GM19025 (cell line): ENCODE measurements around the gene RCAN2.

Source experiments
- ATAC-seq: cut with Tn5 transposase; IDR thresholded peaks from one replicate; pipeline ENCODE4 v1.9.1; 2021; ENCODE audit warnings: mild to moderate bottlenecking, low read depth, moderate library complexity; ENCODE audit not compliant: unreplicated experiment

Gene RCAN2

DNA sequence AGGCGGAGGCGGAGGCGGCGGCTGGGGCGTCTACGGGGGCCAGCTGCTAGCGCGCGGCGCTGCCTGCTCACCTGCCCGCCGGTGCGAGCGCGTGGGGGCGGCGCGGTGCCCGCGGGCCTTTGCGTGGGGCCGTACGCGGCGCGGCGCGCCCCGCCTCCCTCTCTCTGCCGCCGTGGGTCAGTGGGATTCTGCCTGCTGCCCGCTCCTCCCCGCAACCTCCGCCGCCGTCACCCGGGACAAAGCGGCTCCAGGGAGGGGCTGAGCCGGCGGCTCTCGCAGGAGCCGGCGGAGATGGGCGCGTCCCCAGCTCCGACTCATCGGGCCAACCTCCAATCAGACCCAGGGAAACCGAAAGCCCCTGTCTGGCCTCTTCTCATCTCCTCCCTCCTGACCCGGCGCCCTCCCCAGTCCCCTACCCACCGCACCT lies at the start of gene RCAN2:
Gene RCAN2 (minus strand): TSS at position 249 of the 427 bp plus-strand sequence.
- no peak for ATAC-seq

DNA sequence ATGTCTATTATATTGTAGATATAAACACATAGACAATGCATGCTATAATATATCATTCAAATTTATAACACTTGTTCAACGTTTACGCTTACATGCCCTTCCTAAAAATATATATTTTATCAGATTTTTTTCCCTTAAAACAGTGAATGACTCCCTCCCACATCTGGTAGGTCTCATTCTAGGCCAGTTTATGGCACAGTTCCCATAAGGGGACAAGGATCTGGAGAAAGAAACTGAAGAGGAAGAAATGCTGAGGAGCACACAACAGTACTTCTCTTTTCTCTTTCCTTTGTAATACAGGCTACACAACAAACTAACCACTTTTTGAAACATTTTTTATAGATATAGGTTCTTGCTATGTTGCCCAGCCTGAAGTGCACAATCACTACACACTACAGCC lies 48.6 kb upstream of the RCAN2 start:
- ATAC-seq: no peak

DNA sequence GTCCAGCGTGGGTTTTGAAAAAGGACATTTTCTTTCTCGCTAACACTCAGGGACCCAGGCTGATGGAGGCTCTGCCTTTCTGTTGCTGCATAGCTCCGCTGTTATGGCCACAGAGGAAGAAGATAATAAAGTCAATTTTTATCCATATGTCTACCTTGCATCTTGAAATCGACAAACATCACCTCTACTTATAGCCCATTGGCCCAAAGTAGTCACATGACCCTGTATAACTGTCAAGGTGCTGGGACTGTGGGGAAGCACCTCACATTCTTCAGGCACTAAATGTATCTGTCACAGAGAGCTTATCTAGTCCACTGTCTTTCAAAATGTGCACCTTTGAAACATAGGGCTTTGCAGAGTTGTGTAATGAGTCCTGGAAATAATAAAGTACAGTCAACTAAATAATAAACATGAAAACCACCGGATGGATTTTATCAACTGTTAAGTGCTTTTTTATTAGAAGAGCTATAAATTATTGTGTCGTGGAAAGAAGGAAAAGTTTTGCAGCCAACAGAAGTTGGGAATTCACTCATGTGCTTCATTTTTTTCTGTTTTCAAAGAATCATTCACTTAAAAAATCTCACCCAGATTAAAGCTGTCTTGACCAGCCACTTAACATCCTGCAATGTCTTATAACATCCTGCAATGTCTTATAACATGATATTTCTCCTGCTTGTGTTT lies 47.7 kb upstream of the RCAN2 start:
- ATAC-seq: no peak

DNA sequence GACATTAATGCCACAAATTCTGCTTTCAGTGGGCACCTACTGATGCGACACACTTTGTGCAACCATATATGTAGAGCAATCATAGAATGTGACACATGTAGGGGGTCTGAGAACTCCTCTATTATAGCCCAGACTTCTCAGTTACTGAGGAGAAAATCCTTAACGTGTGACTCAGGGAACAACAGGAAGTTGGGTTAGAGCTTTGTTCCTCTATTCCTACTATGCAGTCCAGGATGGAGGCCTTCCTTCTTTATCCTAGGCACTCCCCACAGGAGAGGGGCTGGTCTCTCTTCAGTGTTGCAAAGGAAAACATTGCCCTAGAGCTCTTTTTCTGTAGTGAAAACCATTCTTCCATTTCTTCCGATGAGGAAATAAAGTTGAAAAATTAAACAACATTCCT lies 39.6 kb upstream of the RCAN2 start:
- no peak for ATAC-seq

DNA sequence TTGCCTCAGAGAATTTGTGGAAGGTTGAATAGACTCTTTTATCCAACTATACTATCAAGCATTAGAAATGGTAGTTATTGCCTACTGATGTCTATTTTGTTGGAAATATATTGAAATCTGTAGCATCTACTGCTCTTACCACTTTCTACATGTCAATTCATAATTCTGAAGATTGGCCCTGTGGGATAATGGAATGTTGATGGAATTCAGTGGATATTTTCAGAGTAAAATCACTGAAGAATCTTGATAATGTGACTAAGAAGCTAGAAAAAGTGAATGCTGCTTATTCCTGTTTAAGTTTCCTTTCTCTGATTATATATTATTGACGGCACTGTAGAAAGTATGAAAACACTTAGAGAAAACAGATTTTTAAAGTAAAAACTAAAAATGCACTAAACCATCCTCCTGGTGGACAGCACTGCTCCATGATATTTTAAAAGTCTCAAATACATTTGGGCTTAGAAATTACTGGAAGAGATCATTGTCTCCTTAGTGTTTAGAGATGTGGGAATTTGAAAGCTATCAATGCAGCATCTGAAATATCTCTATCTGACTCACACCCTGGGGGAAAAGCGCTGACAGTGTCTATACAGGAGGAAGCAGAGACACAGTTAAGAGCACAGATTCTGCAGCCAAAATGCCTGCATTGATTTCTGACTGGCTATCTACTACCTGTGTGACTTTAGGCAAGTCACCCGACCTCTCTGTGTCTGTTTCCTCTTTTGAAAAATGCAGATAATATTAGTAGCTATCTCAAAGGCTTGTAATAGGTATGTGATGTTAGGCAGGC lies 37.9 kb upstream of the RCAN2 start:
- no peak for ATAC-seq

DNA sequence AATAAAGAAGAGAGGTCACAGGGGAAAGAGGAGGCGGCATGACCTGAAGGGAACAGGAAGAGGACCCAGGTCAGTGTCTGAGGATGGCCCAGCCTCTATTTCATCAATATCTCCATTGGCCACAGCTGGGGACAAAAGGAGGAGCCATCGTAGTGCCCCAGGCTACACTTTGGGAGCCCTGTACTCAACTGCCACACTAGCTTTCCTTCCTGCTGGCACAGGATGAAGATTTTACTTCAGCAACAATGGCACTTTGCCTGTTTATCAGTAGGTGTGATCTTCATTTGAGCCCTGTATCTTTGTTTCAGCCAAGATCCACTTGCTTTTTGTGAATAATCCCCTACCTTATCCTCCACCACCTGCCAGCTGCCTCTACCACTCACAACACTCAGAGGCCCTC lies 35.4 kb upstream of the RCAN2 start:
- no peak for ATAC-seq

DNA sequence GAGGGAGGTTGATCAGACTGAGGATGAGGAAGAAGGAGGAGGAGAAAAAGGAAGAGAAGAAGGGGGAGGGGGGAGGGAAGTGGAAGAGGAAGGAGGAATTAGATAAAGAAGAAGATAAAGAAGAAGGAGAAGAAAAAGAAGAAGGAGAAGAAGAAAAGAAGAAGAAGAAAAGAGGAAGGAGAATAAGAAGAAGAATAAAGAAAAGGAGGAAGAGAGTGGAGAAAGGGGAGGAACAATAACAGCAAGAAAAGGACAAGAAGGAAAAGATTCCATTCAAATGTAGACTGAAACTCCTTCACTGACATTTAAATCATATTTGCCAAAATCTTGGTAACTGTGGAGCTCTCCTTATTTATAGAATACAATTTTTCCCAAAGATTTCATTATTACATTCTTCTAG lies 34.3 kb upstream of the RCAN2 start:
- ATAC-seq: no peak

DNA sequence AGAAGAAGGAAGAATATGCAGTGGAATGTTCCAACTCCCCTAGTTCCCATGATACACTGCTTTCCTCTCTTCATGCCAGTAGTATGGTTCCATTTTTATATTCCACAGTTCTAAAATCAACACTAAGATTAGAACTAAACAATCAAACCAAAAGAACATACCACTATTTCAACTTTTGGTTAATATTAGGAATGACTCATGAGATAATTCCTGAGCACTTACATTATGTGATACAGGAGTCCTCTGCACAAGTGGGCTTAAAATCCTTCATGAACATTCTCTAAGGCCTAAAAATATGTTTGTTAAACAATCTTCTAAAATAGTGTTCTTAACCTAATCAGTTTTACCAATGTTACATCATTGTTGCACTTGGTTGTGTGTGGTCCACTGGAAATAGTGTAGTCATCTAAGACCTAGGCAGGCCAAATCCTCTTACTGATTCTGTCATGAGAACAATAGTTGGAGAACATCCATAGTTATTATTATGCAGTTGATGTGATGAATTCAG lies 30.3 kb upstream of the RCAN2 start:
- no peak for ATAC-seq

DNA sequence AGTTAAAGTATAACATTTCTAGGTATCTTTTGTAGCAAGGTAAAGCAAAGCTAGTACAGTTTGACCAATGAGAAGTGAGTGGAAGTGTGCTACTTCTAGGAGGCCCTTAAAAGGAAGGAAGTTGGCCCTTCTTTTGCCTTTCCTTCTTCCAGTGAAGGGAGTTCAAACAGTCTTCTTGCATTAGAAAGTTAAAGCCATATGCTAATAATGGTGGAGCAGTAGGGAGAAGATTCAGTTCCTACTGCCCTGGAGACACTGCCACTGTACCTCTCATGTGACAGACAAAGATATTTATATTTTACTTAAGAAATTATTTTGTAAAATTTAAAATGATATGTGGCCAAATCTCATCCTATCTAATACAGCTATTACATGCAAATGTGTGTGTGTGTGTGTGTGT lies 26.0 kb upstream of the RCAN2 start:
- no peak for ATAC-seq

DNA sequence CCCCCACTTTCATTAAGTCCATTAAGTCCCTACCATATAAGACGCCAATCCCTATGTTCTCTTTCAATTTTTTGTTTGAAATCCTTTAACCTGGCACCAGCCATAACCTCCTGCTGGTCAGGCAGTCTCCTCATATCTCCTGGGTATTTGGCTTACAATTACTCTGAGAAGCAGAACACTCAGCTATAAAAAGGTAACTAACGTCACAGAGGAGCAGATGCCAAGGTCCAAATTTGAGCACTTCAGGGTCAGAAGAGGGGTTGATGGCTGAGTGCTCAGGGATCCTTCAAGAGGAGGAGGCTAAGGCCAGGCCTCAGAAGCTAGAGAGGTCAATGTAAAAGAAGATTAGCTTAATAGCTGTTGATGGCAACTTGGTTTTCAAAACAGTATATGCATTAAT lies 22.3 kb upstream of the RCAN2 start:
- ATAC-seq: no peak

DNA sequence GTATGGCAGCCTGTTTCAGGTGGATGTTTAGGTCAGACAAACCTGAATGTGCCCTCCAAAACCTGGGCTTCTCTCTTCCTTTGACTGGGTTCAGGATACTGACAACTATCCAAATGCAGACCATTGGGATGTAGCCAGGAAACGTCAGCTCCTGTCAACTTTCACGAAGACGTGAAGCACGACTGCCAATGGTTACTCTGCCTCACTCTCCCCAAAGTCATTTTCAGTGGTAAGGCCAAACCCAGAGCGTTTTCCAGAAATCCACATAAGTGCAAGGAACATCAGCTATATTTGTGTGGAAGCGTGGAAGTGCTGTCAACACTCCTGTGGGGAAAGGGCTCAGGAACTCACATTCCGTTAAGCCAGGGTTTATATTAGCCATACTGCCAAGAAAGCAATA lies 20.1 kb upstream of the RCAN2 start:
- ATAC-seq: no peak

DNA sequence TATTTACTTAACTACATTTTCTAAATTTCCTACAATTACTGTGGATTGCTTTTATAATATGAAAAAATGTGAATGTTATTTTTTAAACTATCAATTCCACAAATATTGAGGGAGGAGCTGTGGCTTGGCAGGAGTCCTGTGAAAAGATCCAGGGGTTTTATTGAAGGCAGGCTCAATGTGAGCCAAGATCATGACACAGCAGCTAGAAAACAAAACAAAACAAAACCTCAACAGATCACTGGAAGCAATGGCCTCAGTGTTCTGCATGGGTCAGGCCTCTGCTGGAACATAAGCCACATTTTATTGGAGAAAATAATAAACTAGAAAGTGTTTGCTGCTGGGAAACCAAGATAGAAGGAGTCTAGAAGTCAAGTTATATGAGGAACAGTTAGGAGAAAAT lies 19.4 kb upstream of the RCAN2 start:
- no peak for ATAC-seq

DNA sequence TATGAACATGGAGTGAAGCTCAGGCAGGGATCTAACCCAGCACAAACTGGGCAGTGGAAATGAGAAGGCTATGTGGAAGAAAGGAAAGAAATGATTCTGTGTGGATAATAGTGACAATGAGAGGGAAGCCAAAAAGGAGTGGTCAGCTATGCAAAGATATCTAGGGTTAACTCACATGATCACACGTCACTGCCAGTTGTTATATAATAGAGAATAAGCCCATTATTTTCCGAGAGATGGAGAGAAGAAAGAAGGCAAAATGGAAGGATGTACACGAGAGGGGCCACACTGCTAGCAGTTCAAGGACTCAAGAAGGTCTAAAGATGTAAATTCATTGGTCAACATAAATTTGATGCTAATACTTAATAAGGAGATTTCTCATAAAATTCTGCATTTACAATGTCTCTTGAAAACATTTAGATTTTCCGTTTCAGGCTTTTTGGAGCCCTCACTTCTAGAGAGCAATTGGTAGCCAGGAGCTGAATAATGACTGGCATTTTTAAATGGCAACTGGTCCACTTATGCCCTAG lies 18.8 kb upstream of the RCAN2 start:
- no peak for ATAC-seq

DNA sequence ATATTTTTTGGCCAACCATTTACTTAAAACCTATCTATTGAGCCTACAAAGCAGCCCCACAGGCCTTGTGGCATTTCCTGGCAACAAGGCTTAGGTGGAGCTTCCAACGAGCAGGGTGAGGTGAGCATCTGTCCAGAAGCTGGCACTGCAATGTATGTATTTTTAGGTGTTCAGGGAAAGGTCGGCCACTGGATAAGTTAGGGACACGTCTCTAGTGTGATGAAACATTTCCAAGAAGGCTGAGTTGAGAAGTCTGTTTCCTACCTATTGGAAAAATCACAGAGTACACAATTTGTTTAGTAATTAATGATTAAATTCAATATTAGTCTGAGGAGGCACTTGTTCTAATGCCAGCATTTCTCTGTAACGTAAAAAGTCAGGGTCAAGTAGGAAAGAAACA lies 17.8 kb upstream of the RCAN2 start:
- ATAC-seq: no peak

DNA sequence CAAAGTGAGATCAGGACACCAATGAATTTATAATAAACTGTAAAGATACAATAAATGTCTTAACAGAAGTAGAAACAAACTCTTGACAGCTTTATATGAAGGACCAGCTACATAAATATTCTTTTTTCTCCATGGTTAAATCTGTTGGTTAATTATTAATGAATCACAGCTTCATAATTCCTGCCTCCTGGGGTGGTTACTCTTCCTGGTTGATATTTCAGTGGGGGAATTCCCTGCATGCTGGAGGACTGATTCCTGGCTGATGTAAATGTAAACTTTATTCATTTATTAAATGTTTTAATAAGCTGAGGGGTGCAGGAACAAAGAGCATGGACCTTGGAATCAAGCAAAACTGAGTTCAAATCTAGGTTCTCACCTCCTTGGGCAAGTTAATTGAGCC lies 16.2 kb upstream of the RCAN2 start:
- ATAC-seq: no peak

DNA sequence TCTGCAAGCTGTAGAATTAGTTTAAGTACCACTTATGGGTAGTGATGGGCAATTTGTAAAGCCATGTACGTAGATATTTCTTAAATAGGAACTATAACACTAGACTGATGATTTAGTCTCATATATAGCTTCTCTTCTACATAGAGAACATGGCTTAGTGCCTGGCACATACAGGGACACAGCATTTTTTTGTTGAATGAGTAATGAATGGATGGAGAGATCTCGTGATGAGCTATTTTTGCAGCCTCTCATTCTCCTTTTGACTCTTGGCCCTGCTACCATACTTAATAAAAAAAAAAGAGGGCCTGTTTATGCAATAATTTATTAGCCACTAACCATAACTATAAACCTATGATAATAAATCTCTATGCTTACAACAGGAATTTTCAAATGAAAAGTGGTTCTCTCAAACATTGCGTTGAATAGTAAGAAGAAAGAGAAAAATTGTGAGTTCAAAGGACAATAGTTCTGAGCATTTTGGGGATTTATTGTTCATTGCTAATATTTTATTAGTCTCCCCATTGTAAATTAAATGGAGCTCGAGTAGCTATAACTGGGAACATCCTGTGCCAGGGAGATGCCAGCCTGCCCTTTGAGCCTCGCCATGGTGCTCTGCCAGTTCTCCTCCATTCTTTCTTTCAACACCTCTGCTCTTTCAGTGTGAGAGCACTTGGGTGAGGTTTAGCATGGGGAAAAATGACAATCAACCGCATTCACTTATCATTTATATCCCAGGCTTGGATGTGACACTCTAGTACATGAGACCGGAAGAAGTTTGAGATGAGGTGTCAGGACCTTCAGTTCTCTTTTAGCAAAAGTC lies 14.7 kb upstream of the RCAN2 start:
- no peak for ATAC-seq

DNA sequence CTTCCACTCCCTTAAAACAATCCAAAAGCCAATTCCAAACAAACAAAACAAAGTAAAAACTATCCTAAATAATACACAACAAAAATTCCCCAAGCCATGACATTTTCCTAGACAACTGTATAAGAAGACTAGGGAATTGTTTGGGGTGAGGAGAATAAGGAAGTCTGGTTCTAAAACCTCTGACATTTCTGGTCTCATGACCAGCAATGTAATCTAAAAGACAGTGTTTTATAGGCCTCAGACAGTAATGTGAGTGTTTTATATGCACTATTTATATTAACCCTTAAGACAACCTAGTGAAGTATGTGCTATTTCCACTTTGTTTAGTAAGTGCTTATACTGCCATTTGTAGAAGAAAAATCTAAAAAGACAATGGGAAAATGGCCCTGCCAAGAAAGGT lies 13.0 kb upstream of the RCAN2 start:
- ATAC-seq: no peak

DNA sequence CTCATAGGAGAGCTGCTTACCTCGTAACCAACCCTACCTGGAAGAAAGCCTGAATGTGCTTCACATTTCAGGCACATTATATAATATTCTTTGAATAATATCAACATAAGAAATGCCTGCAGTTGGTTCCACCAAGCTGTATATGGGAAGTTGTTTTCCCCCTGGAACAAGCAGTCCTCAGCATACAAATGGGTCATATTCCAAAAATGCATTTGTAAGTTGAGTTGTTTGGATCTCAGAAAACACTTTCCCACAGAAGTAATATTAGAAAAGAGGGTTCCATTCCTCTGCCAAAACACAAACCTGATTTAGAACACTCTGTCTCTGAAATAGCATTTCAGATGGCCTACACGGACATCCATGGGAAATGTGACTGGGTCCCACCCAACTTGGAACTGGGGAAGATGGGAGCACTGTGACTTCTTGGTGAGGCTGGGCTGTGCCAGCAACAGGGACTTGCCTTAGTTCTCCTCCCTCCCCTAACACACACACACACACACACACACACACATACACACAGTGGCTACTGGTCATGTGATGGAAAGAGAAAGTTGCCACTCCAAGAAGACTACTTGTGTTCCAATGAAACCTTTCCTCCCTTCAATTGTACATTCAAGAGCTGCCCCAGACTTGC lies 11.4 kb upstream of the RCAN2 start:
- ATAC-seq: no peak

DNA sequence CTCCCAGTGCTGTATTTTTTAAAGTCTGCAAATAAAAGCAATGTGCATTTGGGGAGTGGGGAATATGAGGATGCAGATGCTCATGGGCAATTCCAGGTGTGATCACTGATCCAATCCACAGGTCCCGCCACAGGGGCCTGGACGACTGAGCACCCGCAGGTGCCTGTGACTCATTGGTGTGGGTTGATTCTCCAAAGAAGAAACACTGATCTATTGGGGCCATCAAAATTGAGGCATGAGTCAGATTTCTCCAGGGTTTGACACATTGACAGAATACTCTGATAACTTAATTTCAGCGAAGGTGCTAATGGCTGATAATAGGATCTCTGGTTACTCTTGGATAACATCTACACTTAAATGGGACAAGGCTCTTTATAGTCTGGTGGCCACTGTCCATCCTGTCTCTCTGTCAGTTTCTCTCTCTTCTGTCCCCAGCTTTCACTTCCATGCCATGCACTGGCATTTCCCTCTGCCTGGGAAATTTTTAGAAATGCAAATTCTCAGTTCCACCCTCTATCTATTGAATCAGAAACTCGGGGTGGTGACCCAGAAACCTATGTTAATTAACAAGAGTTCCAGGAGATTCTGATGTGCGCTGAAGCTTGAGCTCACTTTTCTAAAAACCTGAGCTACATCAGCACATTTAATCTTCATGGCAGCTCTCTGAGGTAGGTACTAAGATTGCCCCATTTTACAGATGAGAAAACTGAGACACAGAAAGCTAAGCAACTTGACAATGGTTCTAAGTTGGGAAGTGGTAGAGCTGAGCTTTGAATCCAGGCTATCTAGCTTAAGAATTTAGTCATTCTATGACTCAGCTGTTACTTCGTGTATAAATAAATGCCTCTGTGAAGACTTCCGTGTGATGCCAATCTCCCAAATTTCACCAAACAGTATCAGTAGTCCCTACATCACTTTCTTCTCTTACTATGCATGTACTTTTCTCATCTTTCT lies 10.2 kb upstream of the RCAN2 start:
- no peak for ATAC-seq
